Middle frontal gyrus (tissue), 1 donor: ENCODE results near the gene ATG2A.

Experiments
- DNase-seq: peaks from one replicate; pipeline ENCODE4 v3.0.0-alpha.2; 2015; ENCODE audit warnings: low spot score; ENCODE audit errors: extremely low spot score

Gene ATG2A

GRCh38 chr11:64902102-64902900, 14.7 kb downstream of the ATG2A start:
- no peak for DNase-seq

GRCh38 chr11:64900774-64901173, 16.2 kb downstream of the ATG2A start:
- no peak for DNase-seq

- DNase-seq, result no peak
Measured at GRCh38 chr11:64900263-64900678, 16.7 kb downstream of the ATG2A start.

GRCh38 chr11:64898541-64898940, 18.5 kb downstream of the ATG2A start:
- no peak for DNase-seq

- DNase-seq, result no peak
Measured at GRCh38 chr11:64898076-64898445, 18.9 kb downstream of the ATG2A start.

- DNase-seq, result no peak
Measured at GRCh38 chr11:64897381-64898075, 19.5 kb downstream of the ATG2A start.

- no peak for DNase-seq
Measured at GRCh38 chr11:64896448-64897022, 20.5 kb downstream of the ATG2A start.

- no peak for DNase-seq
Measured at GRCh38 chr11:64894812-64895452, 22.1 kb downstream of the ATG2A start.

- DNase-seq, result no peak
Measured at GRCh38 chr11:64894070-64894811, 22.8 kb downstream of the ATG2A start.

GRCh38 chr11:64893194-64894069, 23.6 kb downstream of the ATG2A start:
- no peak for DNase-seq

- DNase-seq, result no peak
Measured at GRCh38 chr11:64892838-64893193, 24.2 kb downstream of the ATG2A start.

GRCh38 chr11:64892411-64892831, 24.6 kb downstream of the ATG2A start:
- DNase-seq, result no peak

GRCh38 chr11:64891880-64892279, 25.1 kb downstream of the ATG2A start:
- DNase-seq, result no peak

- DNase-seq, result no peak
Measured at GRCh38 chr11:64891215-64891848, 25.7 kb downstream of the ATG2A start.

- no peak for DNase-seq
Measured at GRCh38 chr11:64890522-64890939, 26.5 kb downstream of the ATG2A start.

GRCh38 chr11:64888729-64889511, 28.1 kb downstream of the ATG2A start:
- no peak for DNase-seq

- DNase-seq, result no peak
Measured at GRCh38 chr11:64888406-64888728, 28.6 kb downstream of the ATG2A start.

- no peak for DNase-seq
Measured at GRCh38 chr11:64887757-64888405, 29.1 kb downstream of the ATG2A start.
